Measurements from ENCODE around the gene ILRUN. TPM values are rescaled to one million over a fixed set of nuclear protein-coding genes. Genes with fewer than 3 reads are reported as not detected.
A peak's percentile ranks its signal among the peaks of the same experiment; 100 is the strongest.

The ILRUN gene
- total and polyA plus RNA-seq, 9 of the 15 experiments (the other 6 are each of a cell fraction or from before 2014, with no cell fraction given) = 24.9 to 78.9 (median 53.4) TPM

DNA sequence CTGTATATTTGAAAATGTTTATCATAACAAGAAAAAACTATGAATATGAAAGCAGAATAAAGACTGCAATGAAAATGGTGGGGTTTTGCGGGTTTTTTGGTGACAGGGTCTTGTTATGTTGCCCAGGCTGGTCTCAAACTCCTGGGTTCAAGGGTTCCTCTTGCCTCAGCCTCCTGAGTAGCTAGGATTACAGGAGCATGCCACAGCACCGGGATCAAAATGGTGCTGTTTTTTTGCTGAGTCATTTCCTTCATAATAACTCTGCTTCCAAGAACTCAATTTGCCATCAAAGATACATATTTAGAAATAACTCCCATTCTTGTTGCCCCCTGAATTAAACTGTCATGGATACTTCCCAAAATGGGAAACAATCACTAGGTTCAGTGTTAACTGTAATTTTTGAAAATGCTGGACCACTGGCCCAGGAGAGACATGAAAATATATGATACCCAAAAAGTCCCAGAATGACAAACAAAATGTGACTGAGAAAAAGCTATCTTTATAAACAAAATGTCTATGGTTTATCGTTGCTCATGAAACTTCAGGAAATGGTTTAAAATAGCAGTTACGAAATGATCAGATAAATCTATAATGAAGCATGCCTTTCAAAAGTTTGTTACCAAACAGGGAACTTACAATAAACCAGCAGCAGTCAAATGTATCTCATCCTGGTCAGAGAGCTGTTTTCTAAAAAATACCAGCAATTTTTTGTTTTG lies 32.2 kb downstream of the ILRUN start (continued):
- TF ChIP-seq TEAD4 (IDR thresholded peaks at IDR 0.05; ENCODE audit: low read length) (peak; percentile 51), TEAD4 (CRISPR knock-in tag; IDR thresholded peaks at IDR 0.05; ENCODE audit: borderline replicate concordance) (no peak), ZKSCAN1 (IDR thresholded peaks at IDR 0.05; ENCODE audit: low read depth, low read length) (no peak), PURB (CRISPR knock-in tag; IDR thresholded peaks at IDR 0.05; ENCODE audit: low read depth) (no peak), NBN (IDR thresholded peaks at IDR 0.05; ENCODE audit: low read depth) (peak; percentile 48; the same call in 1 of the 2 replicates), ZNF655 (CRISPR knock-in tag; IDR thresholded peaks at IDR 0.05) (no peak), ESRRB (CRISPR knock-in tag; IDR thresholded peaks at IDR 0.05; ENCODE audit: borderline replicate concordance) (no peak), BDP1 (IDR thresholded peaks at IDR 0.05; ENCODE audit: insufficient read depth, insufficient read length) (no peak), SRSF9 (IDR thresholded peaks at IDR 0.05; ENCODE audit: borderline replicate concordance, low read depth, low read length) (no peak), POU5F1 (IDR thresholded peaks at IDR 0.05; ENCODE audit: borderline replicate concordance, low read depth, low read length, partially characterized antibody) (no peak), KDM1A (IDR thresholded peaks at IDR 0.05) (peak; percentile 21 to 45; a peak in 1 of 4 replicates), ZNF431 (CRISPR knock-in tag; IDR thresholded peaks at IDR 0.05) (no peak), ZBTB7A (IDR thresholded peaks at IDR 0.05; ENCODE audit: borderline replicate concordance, control insufficient read depth, low read depth, low read length) (no peak), CTCFL (IDR thresholded peaks at IDR 0.05; ENCODE audit: borderline replicate concordance, insufficient read depth, low read depth, low read length, poor library complexity, severe bottlenecking) (no peak), BRD4 (IDR thresholded peaks at IDR 0.05) (peak; percentile 98), RAD21 (CRISPR knock-in tag; conservative IDR thresholded peaks at IDR 0.05 in 1 of 2, IDR thresholded peaks at IDR 0.05 in 1 of 2) (0 out of 4 replicates have a peak, but pooled peaks of 1 of the 2 experiments have one; percentile 5), MYBL2 (IDR thresholded peaks at IDR 0.05; ENCODE audit: low read depth) (peak; percentile 43; the same call in 1 of the 2 replicates), MYBL2 (CRISPR knock-in tag; IDR thresholded peaks at IDR 0.05; ENCODE audit: borderline replicate concordance) (no peak), MEIS2 (IDR thresholded peaks at IDR 0.05; ENCODE audit: partially characterized antibody) (peak; percentile 39)
- TF ChIP-seq, protein P1, sequence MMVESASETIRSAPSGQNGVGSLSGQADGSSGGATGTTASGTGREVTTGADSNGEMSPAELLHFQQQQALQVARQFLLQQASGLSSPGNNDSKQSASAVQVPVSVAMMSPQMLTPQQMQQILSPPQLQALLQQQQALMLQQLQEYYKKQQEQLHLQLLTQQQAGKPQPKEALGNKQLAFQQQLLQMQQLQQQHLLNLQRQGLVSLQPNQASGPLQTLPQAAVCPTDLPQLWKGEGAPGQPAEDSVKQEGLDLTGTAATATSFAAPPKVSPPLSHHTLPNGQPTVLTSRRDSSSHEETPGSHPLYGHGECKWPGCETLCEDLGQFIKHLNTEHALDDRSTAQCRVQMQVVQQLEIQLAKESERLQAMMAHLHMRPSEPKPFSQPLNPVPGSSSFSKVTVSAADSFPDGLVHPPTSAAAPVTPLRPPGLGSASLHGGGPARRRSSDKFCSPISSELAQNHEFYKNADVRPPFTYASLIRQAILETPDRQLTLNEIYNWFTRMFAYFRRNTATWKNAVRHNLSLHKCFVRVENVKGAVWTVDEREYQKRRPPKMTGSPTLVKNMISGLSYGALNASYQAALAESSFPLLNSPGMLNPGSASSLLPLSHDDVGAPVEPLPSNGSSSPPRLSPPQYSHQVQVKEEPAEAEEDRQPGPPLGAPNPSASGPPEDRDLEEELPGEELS (CRISPR knock-in tag; IDR thresholded peaks at IDR 0.05; ENCODE audit: borderline replicate concordance) = no peak
- TF ChIP-seq, protein P2, sequence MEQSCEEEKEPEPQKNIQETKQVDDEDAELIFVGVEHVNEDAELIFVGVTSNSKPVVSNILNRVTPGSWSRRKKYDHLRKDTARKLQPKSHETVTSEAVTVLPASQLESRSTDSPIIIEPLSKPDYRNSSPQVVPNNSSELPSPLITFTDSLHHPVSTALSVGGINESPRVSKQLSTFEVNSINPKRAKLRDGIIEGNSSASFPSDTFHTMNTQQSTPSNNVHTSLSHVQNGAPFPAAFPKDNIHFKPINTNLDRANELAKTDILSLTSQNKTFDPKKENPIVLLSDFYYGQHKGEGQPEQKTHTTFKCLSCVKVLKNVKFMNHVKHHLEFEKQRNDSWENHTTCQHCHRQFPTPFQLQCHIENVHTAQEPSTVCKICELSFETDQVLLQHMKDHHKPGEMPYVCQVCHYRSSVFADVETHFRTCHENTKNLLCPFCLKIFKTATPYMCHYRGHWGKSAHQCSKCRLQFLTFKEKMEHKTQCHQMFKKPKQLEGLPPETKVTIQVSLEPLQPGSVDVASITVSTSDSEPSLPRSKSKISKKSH (CRISPR knock-in tag; IDR thresholded peaks at IDR 0.05) = no peak

Data from K562 (cell line).